Measurements from ENCODE around the gene EVA1C. TPM values are rescaled to one million over a fixed set of nuclear protein-coding genes. Genes with fewer than 3 reads are reported as not detected.

EVA1C gene
- total RNA-seq, 1 experiment from 2014 or later, result 29.3 TPM

DNA sequence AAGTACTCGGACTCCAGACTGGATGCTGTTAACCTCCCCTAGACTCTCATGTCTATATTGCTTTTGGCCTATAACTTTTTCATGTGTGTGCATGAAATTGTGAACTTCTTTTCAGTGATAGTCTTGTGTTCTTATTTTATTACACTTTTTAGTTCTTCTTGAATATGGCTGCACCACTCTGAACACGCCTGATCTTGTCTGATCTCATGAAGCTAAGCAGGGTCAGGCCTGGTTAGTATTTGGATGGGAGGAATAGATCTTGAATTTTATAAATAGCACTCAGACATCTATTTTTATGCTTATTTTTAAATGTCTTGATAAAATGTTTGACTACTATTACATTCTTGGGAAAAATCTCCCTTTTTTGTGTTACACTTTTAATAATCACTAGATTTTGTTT lies 150.4 kb downstream of the EVA1C start:
- no peaks in the 10 kb centered on the region for H3K79me2 ChIP-seq (ENCODE audit: insufficient read depth, low read length)
- ChIA-PET CTCF (no interaction called here), RAD21 (ENCODE audit: low non-redundant PET in 1 of 2, low total read pairs in 2 of 2, uncharacterized antibody in 2 of 2, unreplicated experiment in 2 of 2) (no interaction called here), POLR2A (no interaction called here)
- TF ChIP-seq FOSL1 (IDR thresholded peaks at IDR 0.05; ENCODE audit: low read depth) (no peak), SRF (IDR thresholded peaks at IDR 0.05; ENCODE audit: low read depth) (no peak), ZFX (IDR thresholded peaks at IDR 0.05) (no peak), POLR2A (IDR thresholded peaks at IDR 0.05; ENCODE audit: borderline replicate concordance, extremely low read depth, insufficient read depth, insufficient read length) (no peak), EZH2phosphoT487 (IDR thresholded peaks at IDR 0.05; ENCODE audit: borderline replicate concordance) (no peak), CEBPB (IDR thresholded peaks at IDR 0.05; ENCODE audit: low read depth) (no peak), EGR1 (IDR thresholded peaks at IDR 0.05; ENCODE audit: low read depth) (no peak), CBX3 (IDR thresholded peaks at IDR 0.05; ENCODE audit: low read depth) (no peak), SP1 (IDR thresholded peaks at IDR 0.05; ENCODE audit: low read depth) (no peak)
- TF ChIP-seq, protein P1, sequence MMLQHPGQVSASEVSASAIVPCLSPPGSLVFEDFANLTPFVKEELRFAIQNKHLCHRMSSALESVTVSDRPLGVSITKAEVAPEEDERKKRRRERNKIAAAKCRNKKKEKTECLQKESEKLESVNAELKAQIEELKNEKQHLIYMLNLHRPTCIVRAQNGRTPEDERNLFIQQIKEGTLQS (IDR thresholded peaks at IDR 0.05), result no peak
- H3K4me3 ChIP-seq (replicated peaks in 1 of 2; ENCODE audit: low read depth in 1 of 2, low read length in 2 of 2), result no peak overlapping the region
- H3K27ac ChIP-seq (ENCODE audit: low read depth, low read length), result no peak overlapping the region
- H3K9me2 ChIP-seq (ENCODE audit: insufficient read depth), result no peaks in the 10 kb centered on the region
- DNase-seq (ENCODE audit: low read depth, low spot score) (no peak), ATAC-seq (no peak)
- H4K20me1 ChIP-seq (ENCODE audit: insufficient read depth), result no peaks in the 10 kb centered on the region
- no TSS peak for BruUV-seq (replicated peaks)
- H3K4me1 ChIP-seq (ENCODE audit: control insufficient read depth in 1 of 2, insufficient read depth in 2 of 2, low read length in 2 of 2), result no peaks in the 10 kb centered on the region
- no peaks in the 10 kb centered on the region for H3K27me3 ChIP-seq (ENCODE audit: insufficient read depth, low read length)
- H3K9ac ChIP-seq (ENCODE audit: low read length), result no peak overlapping the region
- no peak overlapping the region for H3K4me2 ChIP-seq (ENCODE audit: low read length)
- H2AFZ ChIP-seq (ENCODE audit: low read depth, low read length, poor library complexity, severe bottlenecking), result no peak overlapping the region
- no peaks in the 10 kb centered on the region for H3K36me3 ChIP-seq (ENCODE audit: control insufficient read depth in 1 of 2, insufficient read depth in 2 of 2, low read length in 2 of 2)
- intact Hi-C loops (cut with micrococcal nuclease), result no loop called here
- H3K9me3 ChIP-seq (ENCODE audit: control insufficient read depth in 1 of 2, insufficient read depth in 1 of 2, low read depth in 1 of 2, low read length in 2 of 2), result no peaks in the 10 kb centered on the region; a peak in 1 of 4 replicates

Other genes with a start within 250 kb of the EVA1C start
- 30.0 TPM for gene MIS18A, start 133.7 kb upstream of the EVA1C start, total RNA-seq (2021; ENCODE audit: unreplicated experiment)
- not detected for gene MRAP, start 113.9 kb upstream of the EVA1C start, total RNA-seq (2021; ENCODE audit: unreplicated experiment)
- gene URB1, start 19.7 kb upstream of the EVA1C start, total RNA-seq (2021; ENCODE audit: unreplicated experiment), result 28.3 TPM
- gene TCP10L, start 172.8 kb downstream of the EVA1C start, total RNA-seq (2021; ENCODE audit: unreplicated experiment), result 0.07 TPM
- 58.2 TPM for gene CFAP298, start 199.7 kb downstream of the EVA1C start, total RNA-seq (2021; ENCODE audit: unreplicated experiment)

Measured in HCT116 (cell line).